Measurements from ENCODE around the gene INPP5A.
"Not testable (repeated sequence)": the region's sequence is repeated elsewhere in the genome, so short reads cannot be mapped to it uniquely, and the experiment has no call there.

INPP5A gene

GRCh38 chr10:132537684-132538001, at the start of gene INPP5A:
Gene INPP5A, plus strand, starts transcription at chr10:132537787. Its CDS starts 310 bp downstream, at chr10:132538097.
- DNase-seq = no peak

DNA sequence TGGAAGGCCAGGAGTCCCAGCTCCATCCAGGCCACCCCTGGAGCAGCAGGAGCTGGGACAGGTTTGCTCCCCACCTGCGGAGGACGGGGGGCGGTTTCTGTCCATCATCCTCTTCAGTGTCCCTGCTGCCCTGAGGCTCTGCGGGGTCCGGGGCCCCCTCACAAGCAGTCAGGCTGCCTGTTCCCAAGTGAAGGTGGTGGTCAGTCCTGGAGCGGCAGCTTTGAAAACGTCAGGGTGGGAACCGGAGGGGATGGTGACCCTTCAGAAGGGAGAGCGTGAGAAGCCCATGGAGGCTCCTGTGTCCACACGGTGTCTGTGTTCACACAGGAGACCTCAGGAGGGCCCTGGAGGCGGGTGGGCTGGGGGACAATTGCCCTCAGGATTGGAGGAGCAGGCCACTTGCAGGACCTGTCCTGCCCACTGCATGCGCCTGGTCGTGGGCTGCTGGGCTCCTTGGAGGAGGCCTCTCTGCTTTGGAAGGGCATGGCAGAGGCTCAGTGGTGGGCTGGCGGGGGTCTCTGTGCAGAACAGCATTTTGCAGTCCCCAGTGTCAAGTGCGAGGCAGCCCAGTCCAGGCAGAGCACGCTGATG, 49.3 kb upstream of the INPP5A start:
- no peak for DNase-seq

GRCh38 chr10:132489053-132489703, 48.4 kb upstream of the INPP5A start:
- no peak for DNase-seq

GRCh38 chr10:132489704-132490534, 47.7 kb upstream of the INPP5A start:
- DNase-seq = no peak

DNA sequence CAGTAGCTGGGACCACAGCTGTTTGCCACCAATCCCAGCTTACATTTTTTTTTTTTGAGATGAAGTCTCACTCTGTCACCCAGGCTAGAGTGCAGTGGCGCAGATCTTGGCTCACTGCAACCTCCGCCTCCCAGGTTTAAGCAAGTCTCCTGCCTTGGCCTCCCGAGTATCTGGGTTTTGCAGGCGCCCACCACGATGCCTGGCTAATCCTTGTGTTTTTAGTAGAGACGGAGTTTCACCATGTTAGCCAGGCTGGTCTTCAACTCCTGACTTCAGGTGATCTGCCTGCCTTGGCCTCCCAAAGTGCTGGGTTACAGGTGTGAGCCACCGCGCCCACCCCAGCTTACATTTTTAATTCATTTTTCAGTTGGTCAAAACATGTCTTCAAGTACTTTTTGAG, 46.1 kb upstream of the INPP5A start:
- DNase-seq = not testable (repeated sequence)

DNA sequence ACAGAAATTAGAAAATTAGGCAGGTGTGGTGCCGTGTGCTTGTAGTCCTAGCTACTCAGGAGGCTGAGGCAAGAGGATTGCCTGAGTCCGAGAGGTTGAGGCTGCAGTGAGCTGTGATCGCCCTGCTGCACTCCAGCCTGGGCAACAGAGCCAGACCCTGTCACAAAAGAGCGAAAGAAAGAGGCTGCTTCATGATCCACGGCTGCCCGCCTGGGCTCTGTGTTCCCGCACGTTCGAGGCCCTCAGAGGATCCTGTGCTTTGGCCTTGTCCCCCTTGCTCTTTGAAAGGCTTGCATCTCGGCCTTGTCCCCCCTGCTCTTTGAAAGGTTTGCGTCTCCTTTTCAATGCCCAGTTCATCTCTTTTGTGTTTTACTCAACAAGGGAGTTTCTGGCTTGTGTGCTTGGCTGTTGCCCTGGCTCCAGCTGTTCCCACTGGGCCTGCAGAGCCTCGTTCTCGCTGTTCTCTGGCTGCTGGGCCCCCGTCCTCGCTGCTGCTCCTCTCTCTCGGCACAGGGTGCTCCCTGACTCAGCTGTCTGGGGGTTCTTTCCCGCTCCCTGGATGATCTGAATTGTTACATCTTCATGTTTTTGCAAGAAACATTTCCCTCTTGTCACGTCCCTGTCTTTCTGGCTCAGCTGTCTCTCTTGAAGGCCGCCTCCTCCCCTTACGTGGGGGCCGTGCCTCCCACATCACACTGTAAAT, 45.1 kb upstream of the INPP5A start:
- no peak for DNase-seq

DNA sequence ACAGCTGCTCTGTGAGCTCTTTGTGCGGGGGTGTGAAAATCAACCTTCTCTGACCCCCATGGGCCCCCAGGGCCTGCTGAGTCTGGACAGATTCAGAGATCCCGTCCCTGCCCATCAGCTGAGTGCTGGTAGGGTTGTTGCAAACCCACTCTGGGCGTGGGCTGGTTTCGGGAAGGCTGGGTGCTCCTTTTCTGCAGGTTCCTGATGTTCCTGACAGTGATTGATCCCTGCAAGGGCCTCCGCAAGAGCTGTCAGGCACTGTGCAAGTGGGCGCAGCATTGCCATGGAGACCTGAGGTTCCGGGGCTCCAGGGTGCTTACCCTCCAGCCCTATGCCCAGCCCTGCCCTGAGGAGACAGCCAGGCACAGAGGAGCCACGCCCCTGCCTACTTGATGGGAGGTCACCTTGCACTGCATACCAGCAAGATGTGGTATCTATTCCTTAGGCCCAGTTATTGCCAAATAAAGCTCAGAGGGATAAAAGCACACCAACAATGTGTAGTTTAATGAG, 44.3 kb upstream of the INPP5A start:
- no peak for DNase-seq

- DNase-seq = no peak
Measured at GRCh38 chr10:132493756-132494290, 43.8 kb upstream of the INPP5A start.

DNA sequence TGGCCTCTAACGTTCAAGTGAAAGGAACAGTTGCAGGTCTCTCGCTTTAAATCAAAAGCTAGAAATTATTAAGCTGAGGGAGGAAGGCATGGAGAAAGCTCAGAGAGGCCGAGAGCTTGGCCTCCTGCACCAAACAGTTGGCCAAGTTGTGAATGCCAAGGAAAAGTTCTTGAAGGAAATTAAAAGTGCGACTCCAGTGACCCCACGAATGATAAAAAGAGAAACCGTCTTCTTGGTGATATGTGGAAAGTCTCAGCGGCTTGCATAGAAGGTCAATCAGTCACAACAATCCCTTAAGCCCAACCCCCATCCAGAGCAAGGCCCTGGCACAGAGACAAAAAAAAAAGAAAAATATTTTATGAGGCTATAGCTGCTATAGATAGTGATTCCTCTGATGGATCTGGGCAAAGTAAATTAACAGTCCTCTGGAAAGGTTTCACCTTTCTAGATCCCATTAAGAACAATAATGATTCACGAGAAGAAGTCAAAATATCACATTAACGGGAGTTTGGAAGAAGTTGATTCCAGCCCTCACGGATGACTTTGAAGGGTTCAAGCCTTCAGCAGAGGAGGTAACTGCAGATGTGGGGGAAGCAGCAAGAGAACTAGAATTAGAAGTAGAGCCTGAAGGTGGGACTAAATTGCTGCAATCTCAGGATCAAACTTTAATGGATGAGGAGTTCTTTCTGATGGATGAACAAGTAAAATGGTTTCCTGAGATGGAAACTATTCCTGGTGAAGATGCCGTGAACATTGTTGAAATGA, 42.5 kb upstream of the INPP5A start:
- DNase-seq = no peak

- DNase-seq = no peak
Measured at GRCh38 chr10:132496360-132497062, 41.1 kb upstream of the INPP5A start.

DNA sequence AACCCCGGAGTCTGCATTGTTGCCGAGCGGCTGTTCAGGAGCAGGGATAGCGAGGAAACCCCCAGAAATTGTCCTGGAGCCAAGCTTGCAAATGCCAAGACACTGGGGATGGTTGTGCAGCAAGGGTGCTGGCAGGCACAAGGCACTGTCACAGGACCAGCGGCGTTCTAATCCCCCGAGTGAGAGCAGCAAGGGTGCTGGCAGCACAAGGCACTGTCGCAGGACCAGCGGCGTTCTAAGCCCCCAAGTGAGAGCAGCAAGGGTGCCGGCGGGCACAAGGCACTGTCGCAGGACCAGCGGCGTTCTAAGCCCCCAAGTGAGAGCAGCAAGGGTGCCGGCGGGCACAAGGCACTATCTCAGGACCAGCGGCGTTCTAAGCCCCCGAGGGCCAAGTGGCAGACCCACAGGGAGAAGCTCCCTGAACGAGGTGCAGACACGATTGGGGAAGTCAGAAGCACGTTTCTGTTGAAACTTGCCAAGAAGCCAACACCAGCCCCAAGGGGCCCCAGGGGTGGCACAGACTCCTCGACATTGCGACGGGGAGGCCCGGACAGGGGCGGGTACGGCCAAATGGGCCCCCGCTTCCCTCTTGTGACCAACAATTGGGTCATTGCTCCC, 40.4 kb upstream of the INPP5A start:
- no peak for DNase-seq

- no peak for DNase-seq
Measured at GRCh38 chr10:132497861-132498561, 39.6 kb upstream of the INPP5A start.

DNA sequence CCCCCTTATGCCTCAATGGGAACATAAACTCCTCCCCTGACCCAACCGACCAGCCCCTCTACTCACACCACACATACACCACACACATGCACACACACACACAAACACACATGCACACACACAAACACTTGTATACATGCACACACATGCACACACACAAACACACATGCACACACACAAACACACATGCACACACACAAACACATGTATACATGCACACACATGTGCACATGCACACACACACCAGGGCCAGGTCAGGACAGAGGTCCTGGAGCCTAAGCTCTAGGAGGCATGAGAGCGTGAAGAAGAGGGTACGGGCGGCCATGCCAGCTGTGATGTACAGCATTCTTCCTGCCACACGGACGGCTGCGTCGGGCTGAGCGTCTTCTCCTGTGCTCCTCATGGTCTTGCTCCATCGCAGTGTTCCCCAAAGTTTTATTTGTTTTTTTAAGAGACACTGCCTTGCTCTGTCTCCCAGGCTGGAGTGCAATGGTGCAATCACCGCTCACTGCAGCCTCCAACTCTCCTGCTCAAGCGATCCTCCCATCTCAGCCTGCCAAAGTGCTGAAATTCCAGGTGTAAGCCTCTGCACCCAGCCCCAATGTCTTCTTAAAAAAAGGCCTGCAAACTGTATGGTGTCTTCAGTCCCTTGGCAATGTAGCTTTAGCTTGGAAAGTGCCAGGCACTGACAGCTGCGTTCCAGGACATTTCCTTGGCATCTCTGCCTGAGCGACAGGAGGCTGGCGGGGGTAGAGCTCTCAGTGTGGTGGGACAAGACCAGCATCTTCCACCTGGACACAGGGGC, 38.8 kb upstream of the INPP5A start:
- no peak for DNase-seq

GRCh38 chr10:132499367-132499685, 38.3 kb upstream of the INPP5A start:
- DNase-seq = no peak

- DNase-seq = no peak
Measured at GRCh38 chr10:132500781-132501415, 36.7 kb upstream of the INPP5A start.

DNA sequence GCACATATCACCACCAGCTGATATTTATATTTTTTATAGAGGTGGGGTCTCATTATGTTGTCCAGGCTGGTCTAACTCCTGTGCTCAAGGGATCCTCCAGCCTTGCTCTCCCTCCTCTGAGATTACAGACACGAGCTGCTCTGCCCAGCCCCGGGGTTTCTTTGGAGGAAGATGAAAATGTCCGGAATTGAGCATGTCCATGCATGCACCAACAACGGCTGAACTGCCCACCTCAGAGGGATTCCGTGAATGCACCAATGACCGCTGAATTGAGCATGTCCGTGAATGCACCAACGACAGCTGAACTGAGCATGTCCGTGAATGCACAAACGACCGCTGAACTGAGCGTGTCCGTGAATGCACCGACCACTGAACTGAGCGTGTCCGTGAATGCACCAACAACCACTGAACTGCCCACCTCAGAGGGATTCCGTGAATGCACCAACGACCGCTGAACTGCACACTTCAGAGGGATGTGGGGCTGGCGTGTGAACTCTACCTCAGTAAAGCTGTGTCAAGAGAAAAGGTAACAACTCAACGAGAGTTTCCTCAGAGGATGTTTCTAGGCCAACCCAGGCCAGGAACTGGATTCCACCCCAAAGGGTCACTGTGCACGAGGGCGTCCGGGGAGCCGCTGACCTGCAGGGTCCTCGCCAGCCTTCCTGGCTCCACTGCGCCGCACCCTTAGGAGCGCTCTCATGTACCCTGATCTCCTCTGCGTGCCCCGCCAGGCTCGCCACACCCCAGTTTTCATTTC, 34.9 kb upstream of the INPP5A start:
- DNase-seq = no peak

DNA sequence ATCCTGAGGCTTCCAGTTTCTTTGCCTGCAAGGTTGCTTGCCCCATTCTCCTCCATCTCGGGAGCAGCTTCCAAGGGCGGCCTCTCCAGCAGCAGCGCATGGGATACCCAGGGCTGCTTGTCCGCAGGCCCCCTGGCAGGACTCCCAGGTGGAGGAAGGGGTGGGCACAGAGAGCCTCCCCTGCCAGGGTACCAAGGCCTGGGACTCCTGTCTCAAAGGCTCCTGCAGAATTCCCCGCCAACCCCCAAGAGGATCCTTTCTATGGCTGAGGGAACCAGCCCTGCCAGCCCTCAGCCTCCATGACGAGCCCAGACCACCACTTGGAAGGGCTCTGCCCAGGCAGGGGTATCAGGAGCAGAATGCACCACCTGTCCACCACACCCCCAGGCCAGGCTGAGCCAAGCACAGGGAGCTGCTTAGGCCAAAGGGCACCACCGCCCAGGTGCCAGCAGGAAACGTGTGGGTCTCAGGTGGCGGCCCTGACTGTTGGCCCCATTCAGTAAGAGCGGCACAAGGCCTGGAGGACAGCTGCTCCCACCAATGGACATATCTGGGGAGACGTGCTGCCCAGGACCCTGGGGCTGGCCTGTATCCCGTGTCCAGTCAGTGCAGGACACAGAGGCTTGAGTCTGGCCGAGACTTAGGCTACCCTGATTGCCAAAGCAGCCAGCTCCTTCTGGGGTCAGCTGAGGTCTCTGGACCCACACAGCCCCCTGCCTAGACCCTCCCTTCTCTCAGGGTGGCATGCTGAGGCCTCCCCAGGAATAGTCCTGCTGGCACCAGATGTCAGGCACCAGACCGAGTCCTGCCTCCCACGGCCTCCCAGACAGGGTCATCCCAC, 33.8 kb upstream of the INPP5A start:
- no peak for DNase-seq

Measured in AML-193 (cell line).